ENCODE data around the gene PSMA7. TPM values are rescaled to one million over a fixed set of nuclear protein-coding genes. Genes with fewer than 3 reads are reported as not detected.

PSMA7 gene
- total and polyA plus RNA-seq, 9 donors: 105 to 214 (median 168) TPM

DNA sequence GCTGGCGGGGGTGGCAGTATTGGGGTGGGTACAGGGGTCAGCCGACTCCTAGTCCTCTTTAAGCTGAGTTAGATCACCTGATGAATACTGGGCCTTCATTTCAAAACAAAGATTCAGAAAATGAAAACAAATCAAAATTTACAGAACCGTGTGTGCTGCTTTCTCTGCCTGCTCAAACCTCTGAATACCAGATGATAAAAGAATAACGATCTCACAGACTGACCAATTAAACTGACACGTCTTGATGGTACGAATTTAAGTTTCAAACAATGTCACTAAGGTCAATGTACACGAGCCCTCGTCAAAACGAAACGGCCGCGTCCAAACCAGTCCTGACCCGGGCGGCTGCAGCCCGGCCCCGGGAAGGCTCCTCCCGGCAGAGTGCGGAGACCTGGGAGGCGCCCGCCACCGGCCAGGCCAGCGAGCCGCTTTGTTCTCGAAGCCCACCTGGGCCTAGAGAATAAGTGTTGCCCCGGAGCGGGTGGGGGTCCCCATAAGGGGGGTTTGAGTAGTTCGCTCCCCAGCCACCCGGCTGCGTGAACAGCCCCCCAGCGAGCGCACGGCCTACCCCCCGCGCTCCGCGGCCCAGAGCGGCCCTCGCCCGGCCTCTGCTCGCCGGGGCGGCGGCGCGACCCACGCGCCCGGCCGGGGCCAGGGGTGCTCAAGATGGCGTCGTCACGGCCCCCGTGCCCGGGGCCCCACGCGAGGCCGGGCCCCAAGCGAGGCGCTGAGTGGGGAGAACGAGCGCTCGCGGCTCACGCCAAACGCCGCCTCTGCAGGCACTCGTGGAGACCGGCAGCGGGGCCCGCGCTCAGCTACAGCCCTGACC, 728 bp downstream of the PSMA7 start:
- Histone ChIP-seq H3K27ac (peak overlapping the region; percentile 98 to 100), H3K27me3 (no peaks in the 10 kb centered on the region), H3K4me3 (peak overlapping the region; percentile 68), H3K9me3 (no peaks in the 10 kb centered on the region), H3K36me3 (no peaks in the 10 kb centered on the region), H3K4me1 (ENCODE audit: insufficient read depth) (peaks cover 14% of the 10 kb centered on the region)
- 1 to 2% (median 1%) methylated on average over 59 to 71 of the region's 71 CpGs for WGBS, 3 donors
- TF ChIP-seq POLR2A (IDR thresholded peaks at IDR 0.05) (no peak), CTCF (IDR thresholded peaks at IDR 0.05) (no peak), EP300 (IDR thresholded peaks at IDR 0.05) (no peak)
- peak in 4 of 5 donors; percentile 38 to 55 (median 54) for DNase-seq
- intact Hi-C loops (cut with DNase I): loop anchor here in 3 of 4 donors (2.0 to 5.0 kb wide), 5 partner anchors 20 to 240 kb away; partner anchors contain the start of genes LSM14B (in 1 of the 3) and TAF4 (in 1 of the 3)

GRCh38 chr20:62141397-62142251, 1.6 kb downstream of the PSMA7 start:
- Histone ChIP-seq H3K4me3 (peak overlapping the region; percentile 68), H3K9me3 (no peaks in the 10 kb centered on the region), H3K27me3 (no peaks in the 10 kb centered on the region), H3K4me1 (ENCODE audit: insufficient read depth) (peaks cover 14% of the 10 kb centered on the region), H3K27ac (peak overlapping the region; percentile 98 to 100), H3K36me3 (no peaks in the 10 kb centered on the region)
- intact Hi-C loops (cut with DNase I): loop anchor here in 3 of 4 donors (2.0 to 5.0 kb wide), 5 partner anchors 19 to 241 kb away; partner anchors contain the start of genes LSM14B (in 1 of the 3) and TAF4 (in 1 of the 3)
- TF ChIP-seq CTCF (IDR thresholded peaks at IDR 0.05) (no peak), EP300 (IDR thresholded peaks at IDR 0.05) (no peak), POLR2A (IDR thresholded peaks at IDR 0.05) (no peak)
- DNase-seq: no peak
- 19 to 26% (median 23%) methylated on average over 14 of the region's 14 CpGs for WGBS, 3 donors

DNA sequence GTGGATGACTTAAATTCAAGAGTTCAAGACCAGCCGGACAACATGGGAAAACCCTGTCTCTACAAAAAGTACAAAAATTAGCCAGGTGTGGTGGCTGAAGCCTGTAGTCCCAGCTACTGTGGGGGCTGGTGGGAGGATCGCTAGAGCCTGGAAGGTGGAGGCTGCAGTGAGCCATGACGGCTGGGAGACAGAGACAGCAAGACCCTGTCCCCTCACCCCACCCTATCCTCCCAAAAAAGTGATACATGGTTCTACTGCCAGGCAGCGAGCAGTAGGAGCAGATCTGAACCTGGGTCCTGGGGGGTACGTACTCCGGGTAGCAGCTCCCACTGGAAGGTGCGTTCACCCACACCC, 2.2 kb downstream of the PSMA7 start:
- intact Hi-C loops (cut with DNase I): loop anchor here in 3 of 4 donors (5.0 kb wide), 4 partner anchors 74 to 241 kb away; partner anchors contain the start of gene TAF4 (in 1 of the 3)
- no peaks in the 10 kb centered on the region for H3K27me3 ChIP-seq
- TF ChIP-seq POLR2A (IDR thresholded peaks at IDR 0.05): no peak
- WGBS, 3 donors: 75 to 78% (median 76%) methylated on average over 7 of the region's 7 CpGs
- H3K36me3 ChIP-seq: no peaks in the 10 kb centered on the region
- H3K4me1 ChIP-seq (ENCODE audit: insufficient read depth): peaks cover 12% of the 10 kb centered on the region
- no peak overlapping the region for H3K27ac ChIP-seq
- no peak overlapping the region for H3K4me3 ChIP-seq
- DNase-seq: no peak
- no peaks in the 10 kb centered on the region for H3K9me3 ChIP-seq

DNA sequence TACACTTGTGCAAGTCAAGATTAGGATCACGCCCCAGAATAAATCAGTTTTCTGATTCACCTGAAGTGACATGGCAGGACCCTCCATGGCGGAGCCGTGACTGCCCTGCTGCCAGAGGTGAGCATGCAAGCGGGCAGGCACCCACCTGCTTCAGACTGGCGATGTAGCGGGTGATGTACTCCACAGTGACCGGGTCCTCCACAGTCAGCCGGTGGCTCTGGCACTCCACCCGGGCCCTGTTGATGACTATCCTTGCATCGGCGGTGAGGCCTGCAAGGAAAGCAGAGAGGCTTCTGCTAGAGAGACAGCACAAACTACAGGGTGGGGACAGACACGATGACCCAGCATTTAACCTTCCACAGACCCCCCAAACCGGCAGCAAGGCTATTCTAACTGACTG, 3.6 kb downstream of the PSMA7 start:
- Histone ChIP-seq H3K9me3 (no peaks in the 10 kb centered on the region), H3K27ac (no peak overlapping the region), H3K36me3 (no peaks in the 10 kb centered on the region), H3K4me1 (ENCODE audit: insufficient read depth) (peaks cover 9% of the 10 kb centered on the region), H3K27me3 (no peaks in the 10 kb centered on the region), H3K4me3 (no peak overlapping the region)
- TF ChIP-seq POLR2A (IDR thresholded peaks at IDR 0.05): no peak
- TF ChIP-seq CTCF (IDR thresholded peaks at IDR 0.05): no peak
- TF ChIP-seq EP300 (IDR thresholded peaks at IDR 0.05): no peak
- 83 to 89% (median 86%) methylated on average over 13 of the region's 13 CpGs for WGBS, 3 donors
- DNase-seq: no peak
- intact Hi-C loops (cut with DNase I): loop anchor here (5.0 kb wide), 6 partner anchors 72 to 243 kb away; partner anchors contain the start of gene TAF4 (in 1 of the 4)

Measured in ovary (tissue), 9 donors.